ENCODE data around the gene CCDC180.

The CCDC180 gene

DNA sequence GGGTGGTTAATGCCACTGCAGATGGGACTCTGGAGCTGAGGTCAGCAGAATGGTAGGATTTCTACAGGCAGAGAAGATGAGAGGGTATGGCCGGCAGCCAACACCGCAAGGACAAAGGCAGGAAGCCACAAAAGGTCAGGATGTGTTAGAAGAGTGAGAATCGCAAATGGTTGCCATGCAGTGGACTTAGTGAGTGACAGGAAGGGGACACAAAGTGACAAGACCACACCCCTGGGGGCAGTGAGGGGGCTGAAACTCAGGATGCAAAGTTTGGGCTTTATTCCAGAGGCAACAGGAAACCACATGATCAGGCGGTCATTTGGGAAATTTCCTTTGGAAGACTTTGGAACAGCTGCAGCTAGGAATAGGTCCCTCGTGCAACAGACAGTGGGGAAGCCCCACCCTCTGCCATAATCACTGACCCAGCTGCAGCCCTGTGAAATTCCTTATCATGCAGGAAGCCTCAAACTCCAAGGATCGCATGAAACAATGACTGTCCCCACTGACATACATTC lies 14.2 kb upstream of the CCDC180 start:
- no peak overlapping the region for H3K27ac ChIP-seq (ENCODE audit: low read depth, low read length)
- H3K36me3 ChIP-seq (ENCODE audit: control insufficient read depth, insufficient read depth, low read length): peaks cover 49% of the 10 kb centered on the region
- H3K4me1 ChIP-seq (ENCODE audit: control insufficient read depth, insufficient read depth, low read length): peaks cover 8% of the 10 kb centered on the region
- peaks cover 6% of the 10 kb centered on the region; the same call in 1 of the 2 replicates for H3K9me3 ChIP-seq (ENCODE audit: control insufficient read depth, insufficient read depth, low read depth, low read length)
- no peak overlapping the region for H3K9ac ChIP-seq (ENCODE audit: low read length)
- H3K27me3 ChIP-seq (ENCODE audit: control insufficient read depth, insufficient read depth, low read length): no peaks in the 10 kb centered on the region
- H3K4me3 ChIP-seq (ENCODE audit: low read depth, low read length): no peak overlapping the region

DNA sequence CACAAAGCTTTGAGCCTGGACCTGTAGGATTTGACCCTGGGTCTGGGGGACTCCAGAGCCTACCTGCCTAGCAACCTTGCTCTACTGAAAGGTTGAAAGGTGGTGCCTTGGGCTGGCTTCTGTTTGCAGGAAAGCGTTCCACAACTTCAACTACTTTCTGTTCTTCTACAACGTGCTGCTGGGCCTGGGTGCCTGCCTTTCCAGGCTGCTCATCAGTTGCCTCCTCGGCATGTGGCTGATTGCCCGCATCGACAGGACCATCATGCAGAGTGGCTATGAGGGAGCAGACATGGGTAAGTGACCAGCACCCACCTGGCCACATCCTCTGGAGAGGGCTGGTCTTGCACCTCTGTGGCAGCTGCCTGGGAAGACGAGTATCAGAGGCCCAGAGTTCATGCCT lies 13.6 kb upstream of the CCDC180 start:
- Histone ChIP-seq H3K9ac (ENCODE audit: low read length) (no peak overlapping the region), H3K4me1 (ENCODE audit: control insufficient read depth, insufficient read depth, low read length) (peaks cover 8% of the 10 kb centered on the region), H3K4me3 (ENCODE audit: low read depth, low read length) (no peak overlapping the region), H3K27ac (ENCODE audit: low read depth, low read length) (no peak overlapping the region), H3K9me3 (ENCODE audit: control insufficient read depth, insufficient read depth, low read depth, low read length) (peaks cover 6% of the 10 kb centered on the region; the same call in 1 of the 2 replicates), H3K36me3 (ENCODE audit: control insufficient read depth, insufficient read depth, low read length) (peaks cover 44% of the 10 kb centered on the region), H3K27me3 (ENCODE audit: control insufficient read depth, insufficient read depth, low read length) (no peaks in the 10 kb centered on the region)

GRCh38 chr9:97297889-97298288 lies 9.6 kb upstream of the CCDC180 start:
- Histone ChIP-seq H3K9ac (ENCODE audit: low read length) (no peak overlapping the region), H3K4me1 (ENCODE audit: control insufficient read depth, insufficient read depth, low read length) (peaks cover 8% of the 10 kb centered on the region), H3K4me3 (ENCODE audit: low read depth, low read length) (no peak overlapping the region), H3K27ac (ENCODE audit: low read depth, low read length) (no peak overlapping the region), H3K36me3 (ENCODE audit: control insufficient read depth, insufficient read depth, low read length) (peaks cover 13% of the 10 kb centered on the region; the same call in 1 of the 2 replicates), H3K9me3 (ENCODE audit: control insufficient read depth, insufficient read depth, low read depth, low read length) (peaks cover 6% of the 10 kb centered on the region; the same call in 1 of the 2 replicates), H3K27me3 (ENCODE audit: control insufficient read depth, insufficient read depth, low read length) (no peaks in the 10 kb centered on the region)

- H3K9me3 ChIP-seq (ENCODE audit: control insufficient read depth, insufficient read depth, low read depth, low read length): peaks cover 10% of the 10 kb centered on the region; the same call in 1 of the 2 replicates
- H3K9ac ChIP-seq (ENCODE audit: low read length): no peak overlapping the region
- no peak overlapping the region for H3K27ac ChIP-seq (ENCODE audit: low read depth, low read length)
- H3K27me3 ChIP-seq (ENCODE audit: control insufficient read depth, insufficient read depth, low read length): no peaks in the 10 kb centered on the region
- H3K36me3 ChIP-seq (ENCODE audit: control insufficient read depth, insufficient read depth, low read length): peaks cover 4% of the 10 kb centered on the region; the same call in 1 of the 2 replicates
- no peak overlapping the region for H3K4me3 ChIP-seq (ENCODE audit: low read depth, low read length)
- no peaks in the 10 kb centered on the region for H3K4me1 ChIP-seq (ENCODE audit: control insufficient read depth, insufficient read depth, low read length)
Observed at GRCh38 chr9:97299809-97300414, 7.5 kb upstream of the CCDC180 start.

- Histone ChIP-seq H3K9me3 (ENCODE audit: control insufficient read depth, insufficient read depth, low read depth, low read length) (peaks cover 10% of the 10 kb centered on the region; the same call in 1 of the 2 replicates), H3K27me3 (ENCODE audit: control insufficient read depth, insufficient read depth, low read length) (no peaks in the 10 kb centered on the region), H3K27ac (ENCODE audit: low read depth, low read length) (no peak overlapping the region), H3K36me3 (ENCODE audit: control insufficient read depth, insufficient read depth, low read length) (no peaks in the 10 kb centered on the region), H3K4me3 (ENCODE audit: low read depth, low read length) (no peak overlapping the region), H3K9ac (ENCODE audit: low read length) (no peak overlapping the region), H3K4me1 (ENCODE audit: control insufficient read depth, insufficient read depth, low read length) (no peaks in the 10 kb centered on the region)
Observed at GRCh38 chr9:97300586-97300985, 6.9 kb upstream of the CCDC180 start.

DNA sequence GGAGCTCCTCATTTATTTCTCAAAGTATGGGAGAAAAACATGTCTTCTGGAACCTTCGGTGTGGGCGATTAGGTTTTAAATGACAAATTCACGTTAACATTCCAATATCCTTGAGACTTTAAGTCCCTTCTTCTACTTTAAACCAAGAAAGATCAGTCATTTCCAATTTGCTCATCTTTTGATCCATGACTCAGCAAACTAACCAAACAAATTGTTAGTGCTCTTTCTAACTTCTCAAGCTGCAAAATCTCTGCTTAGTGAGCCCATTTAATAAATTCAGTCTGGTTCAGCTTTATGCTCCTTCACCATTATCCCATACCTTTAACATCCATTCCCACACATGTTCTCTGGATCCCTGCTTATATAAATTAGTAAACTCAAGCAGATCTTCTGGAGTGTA lies 5.5 kb upstream of the CCDC180 start:
- Histone ChIP-seq H3K9me3 (ENCODE audit: control insufficient read depth, insufficient read depth, low read depth, low read length) (peaks cover 10% of the 10 kb centered on the region; the same call in 1 of the 2 replicates), H3K4me1 (ENCODE audit: control insufficient read depth, insufficient read depth, low read length) (peaks cover 6% of the 10 kb centered on the region), H3K36me3 (ENCODE audit: control insufficient read depth, insufficient read depth, low read length) (no peaks in the 10 kb centered on the region), H3K9ac (ENCODE audit: low read length) (no peak overlapping the region), H3K27ac (ENCODE audit: low read depth, low read length) (no peak overlapping the region), H3K4me3 (ENCODE audit: low read depth, low read length) (no peak overlapping the region), H3K27me3 (ENCODE audit: control insufficient read depth, insufficient read depth, low read length) (no peaks in the 10 kb centered on the region)

GRCh38 chr9:97304586-97304985 lies 2.9 kb upstream of the CCDC180 start:
- peaks cover 3% of the 10 kb centered on the region; the same call in 1 of the 2 replicates for H3K9me3 ChIP-seq (ENCODE audit: control insufficient read depth, insufficient read depth, low read depth, low read length)
- H3K9ac ChIP-seq (ENCODE audit: low read length): no peak overlapping the region
- H3K36me3 ChIP-seq (ENCODE audit: control insufficient read depth, insufficient read depth, low read length): no peaks in the 10 kb centered on the region
- H3K4me1 ChIP-seq (ENCODE audit: control insufficient read depth, insufficient read depth, low read length): peaks cover 13% of the 10 kb centered on the region
- H3K27me3 ChIP-seq (ENCODE audit: control insufficient read depth, insufficient read depth, low read length): peaks cover 4% of the 10 kb centered on the region; the same call in 1 of the 2 replicates
- no peak overlapping the region for H3K4me3 ChIP-seq (ENCODE audit: low read depth, low read length)
- no peak overlapping the region for H3K27ac ChIP-seq (ENCODE audit: low read depth, low read length)

- Histone ChIP-seq H3K4me3 (ENCODE audit: low read depth, low read length) (no peak overlapping the region), H3K4me1 (ENCODE audit: control insufficient read depth, insufficient read depth, low read length) (peaks cover 13% of the 10 kb centered on the region), H3K9me3 (ENCODE audit: control insufficient read depth, insufficient read depth, low read depth, low read length) (peaks cover 3% of the 10 kb centered on the region; the same call in 1 of the 2 replicates), H3K36me3 (ENCODE audit: control insufficient read depth, insufficient read depth, low read length) (0 out of 2 replicates have a peak, but pooled peaks cover 1% of the 10 kb centered on the region), H3K27ac (ENCODE audit: low read depth, low read length) (no peak overlapping the region), H3K9ac (ENCODE audit: low read length) (no peak overlapping the region), H3K27me3 (ENCODE audit: control insufficient read depth, insufficient read depth, low read length) (peaks cover 4% of the 10 kb centered on the region; the same call in 1 of the 2 replicates)
Observed at GRCh38 chr9:97305501-97306298, 1.8 kb upstream of the CCDC180 start.

GRCh38 chr9:97307091-97307490 lies 368 bp upstream of the CCDC180 start:
- H3K9me3 ChIP-seq (ENCODE audit: control insufficient read depth, insufficient read depth, low read depth, low read length): peaks cover 3% of the 10 kb centered on the region; the same call in 1 of the 2 replicates
- 0 out of 2 replicates have a peak, but pooled peaks cover 3% of the 10 kb centered on the region for H3K36me3 ChIP-seq (ENCODE audit: control insufficient read depth, insufficient read depth, low read length)
- H3K4me1 ChIP-seq (ENCODE audit: control insufficient read depth, insufficient read depth, low read length): peaks cover 14% of the 10 kb centered on the region
- peaks cover 4% of the 10 kb centered on the region; the same call in 1 of the 2 replicates for H3K27me3 ChIP-seq (ENCODE audit: control insufficient read depth, insufficient read depth, low read length)
- H3K27ac ChIP-seq (ENCODE audit: low read depth, low read length): no peak overlapping the region
- H3K9ac ChIP-seq (ENCODE audit: low read length): no peak overlapping the region
- peak overlapping the region; percentile 51 for H3K4me3 ChIP-seq (ENCODE audit: low read depth, low read length)

DNA sequence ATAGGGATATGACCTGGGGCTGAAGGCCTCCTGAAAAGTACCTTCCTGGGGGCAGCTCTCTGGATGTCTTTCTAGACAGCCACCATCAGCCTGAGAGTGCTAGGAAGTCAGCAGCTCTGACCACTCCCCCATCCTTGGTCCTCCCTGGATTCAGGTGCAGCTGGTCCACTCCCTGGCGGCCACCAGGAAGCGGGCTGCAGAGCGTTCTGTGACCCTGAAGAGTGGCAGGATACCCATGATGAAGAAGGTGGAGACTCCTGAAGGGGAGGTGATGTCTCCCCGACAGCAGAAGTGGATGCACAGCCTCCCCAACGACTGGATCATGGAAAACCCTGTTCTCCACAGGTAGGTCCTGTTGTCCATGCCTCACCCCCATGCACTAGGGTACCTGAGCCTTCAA lies 1.8 kb downstream of the CCDC180 start:
- H3K27me3 ChIP-seq (ENCODE audit: control insufficient read depth, insufficient read depth, low read length): peaks cover 4% of the 10 kb centered on the region; the same call in 1 of the 2 replicates
- no peak overlapping the region for H3K4me3 ChIP-seq (ENCODE audit: low read depth, low read length)
- no peak overlapping the region for H3K27ac ChIP-seq (ENCODE audit: low read depth, low read length)
- H3K9ac ChIP-seq (ENCODE audit: low read length): no peak overlapping the region
- peaks cover 16% of the 10 kb centered on the region for H3K4me1 ChIP-seq (ENCODE audit: control insufficient read depth, insufficient read depth, low read length)
- no peaks in the 10 kb centered on the region for H3K9me3 ChIP-seq (ENCODE audit: control insufficient read depth, insufficient read depth, low read depth, low read length)
- peaks cover 17% of the 10 kb centered on the region for H3K36me3 ChIP-seq (ENCODE audit: control insufficient read depth, insufficient read depth, low read length)

- Histone ChIP-seq H3K27me3 (ENCODE audit: control insufficient read depth, insufficient read depth, low read length) (peaks cover 4% of the 10 kb centered on the region; the same call in 1 of the 2 replicates), H3K4me1 (ENCODE audit: control insufficient read depth, insufficient read depth, low read length) (peaks cover 16% of the 10 kb centered on the region), H3K9me3 (ENCODE audit: control insufficient read depth, insufficient read depth, low read depth, low read length) (no peaks in the 10 kb centered on the region), H3K36me3 (ENCODE audit: control insufficient read depth, insufficient read depth, low read length) (peaks cover 24% of the 10 kb centered on the region), H3K4me3 (ENCODE audit: low read depth, low read length) (no peak overlapping the region), H3K9ac (ENCODE audit: low read length) (no peak overlapping the region), H3K27ac (ENCODE audit: low read depth, low read length) (no peak overlapping the region)
Observed at GRCh38 chr9:97310023-97310422, 2.6 kb downstream of the CCDC180 start.

Measured in HUES6 (cell line).